Measurements from ENCODE around the gene STMP1.
"Not testable (repeated sequence)": the region's sequence is repeated elsewhere in the genome, so short reads cannot be mapped to it uniquely, and the experiment has no call there.

STMP1 gene

DNA sequence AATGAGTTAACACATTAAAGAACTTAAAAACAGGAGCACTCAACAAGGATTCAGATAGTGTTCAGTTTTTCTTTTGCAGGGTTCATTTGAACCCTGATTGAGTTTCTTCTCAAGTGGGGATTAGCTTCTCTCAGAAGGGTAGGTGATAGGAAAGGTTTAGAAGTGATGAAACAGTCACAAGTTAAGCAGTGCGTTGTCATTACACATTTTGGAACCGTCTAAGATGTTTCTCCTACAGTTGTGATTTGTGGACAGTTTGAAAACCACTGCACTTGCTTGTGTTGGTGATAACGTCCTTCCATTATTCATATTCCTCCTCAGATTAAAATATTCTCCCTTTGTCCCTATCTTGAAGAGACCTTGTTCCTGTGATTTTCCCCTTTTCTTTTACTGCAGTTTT, 2.7 kb downstream of the STMP1 start:
- DNase-seq (ENCODE audit: low spot score), result no peak

DNA sequence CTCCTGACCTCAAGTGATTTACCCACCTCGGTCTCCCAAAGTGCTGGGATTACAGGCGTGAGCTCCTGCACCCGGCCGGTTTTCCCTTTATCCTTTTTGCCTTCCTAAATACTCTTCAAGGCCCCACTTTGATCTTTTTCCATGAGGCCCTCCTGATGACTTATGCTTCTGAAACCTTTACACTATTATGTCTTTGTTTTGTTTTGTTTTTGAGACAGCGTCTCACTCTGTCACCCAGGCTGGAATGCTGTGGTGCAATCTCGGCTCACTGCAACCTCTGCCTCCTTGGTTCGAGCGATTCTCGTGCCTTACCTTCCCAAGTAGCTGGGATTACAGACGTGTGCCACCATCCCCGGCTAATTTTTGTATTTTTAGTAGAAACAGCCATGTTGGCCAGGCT, 3.8 kb downstream of the STMP1 start:
- DNase-seq (ENCODE audit: low spot score), result no peak

GRCh38 chr7:135666846-135667245, 4.5 kb downstream of the STMP1 start:
- DNase-seq (ENCODE audit: low spot score), result no peak

- DNase-seq (ENCODE audit: low spot score), result not testable (repeated sequence)
Observed at GRCh38 chr7:135667626-135668025, 5.3 kb downstream of the STMP1 start.

DNA sequence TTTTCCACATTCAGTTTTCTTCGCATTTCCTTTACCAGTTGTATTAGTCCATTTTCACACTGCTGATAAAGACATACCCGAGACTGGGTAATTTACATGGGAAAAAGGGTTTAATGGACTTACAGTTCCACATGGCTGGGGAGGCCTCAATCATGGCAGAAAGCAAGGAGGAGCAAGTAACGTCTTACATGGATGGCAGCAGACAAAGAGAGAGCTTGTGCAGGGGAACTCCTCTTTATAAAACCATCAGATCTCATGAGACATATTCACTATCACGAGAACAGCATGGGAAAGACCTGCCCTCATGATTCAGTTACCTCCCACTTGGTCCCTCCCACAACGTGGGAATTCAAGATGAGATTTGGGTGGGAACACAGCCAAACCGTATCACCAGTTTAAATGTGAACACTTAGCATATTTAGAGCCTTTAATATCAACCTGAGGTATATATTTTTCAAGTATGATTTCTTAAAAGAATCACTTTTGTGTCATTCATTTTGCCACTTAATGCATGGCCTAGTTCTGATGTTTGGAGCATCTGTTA, 6.6 kb downstream of the STMP1 start:
- DNase-seq (ENCODE audit: low spot score), result not testable (repeated sequence)

DNA sequence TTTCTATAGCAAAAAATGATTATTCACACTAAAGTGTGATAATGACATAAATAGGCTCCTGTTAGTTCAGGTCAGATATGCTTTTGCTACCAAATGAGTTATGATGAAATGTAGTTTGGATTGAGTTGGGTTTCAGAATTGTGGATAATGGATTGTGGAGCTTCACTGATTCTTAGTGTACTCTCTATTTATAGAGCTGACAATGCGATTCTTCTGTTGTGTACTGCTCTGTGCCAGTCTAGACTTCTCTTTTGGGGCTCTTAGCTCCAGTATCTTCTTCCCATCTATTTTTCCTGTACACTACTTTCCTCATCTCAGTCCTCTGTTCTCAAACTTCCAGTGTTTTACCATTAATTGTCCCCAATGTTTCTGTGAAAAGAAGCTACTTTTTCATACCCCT, 7.5 kb downstream of the STMP1 start:
- DNase-seq (ENCODE audit: low spot score), result no peak

- DNase-seq (ENCODE audit: low spot score), result no peak
Observed at GRCh38 chr7:135670179-135670578, 7.9 kb downstream of the STMP1 start.

- DNase-seq (ENCODE audit: low spot score), result no peak
Observed at GRCh38 chr7:135672560-135673359, 10.4 kb downstream of the STMP1 start.

DNA sequence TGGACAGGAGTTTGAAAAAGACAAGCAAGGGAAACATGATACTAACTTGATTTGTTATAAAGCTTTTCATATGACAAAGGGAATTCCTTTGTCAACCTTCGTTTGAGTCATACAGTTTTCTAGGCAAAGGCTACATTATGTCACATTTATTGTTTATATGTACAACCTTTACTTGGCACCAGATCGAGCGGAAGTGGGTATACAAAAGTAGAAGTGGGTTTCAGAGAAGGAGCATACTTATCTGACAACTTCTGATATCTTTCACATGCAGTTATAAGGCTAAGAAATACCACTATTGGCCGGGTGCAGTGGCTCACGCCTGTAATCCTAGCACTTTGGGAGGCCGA, 11.0 kb downstream of the STMP1 start:
- no peak for DNase-seq (ENCODE audit: low spot score)

- no peak for DNase-seq (ENCODE audit: low spot score)
Observed at GRCh38 chr7:135678612-135679575, 16.6 kb downstream of the STMP1 start.

- DNase-seq (ENCODE audit: low spot score), result no peak
Observed at GRCh38 chr7:135681762-135682161, 19.4 kb downstream of the STMP1 start.

- DNase-seq (ENCODE audit: low spot score), result no peak
Observed at GRCh38 chr7:135682191-135682590, 19.9 kb downstream of the STMP1 start.

DNA sequence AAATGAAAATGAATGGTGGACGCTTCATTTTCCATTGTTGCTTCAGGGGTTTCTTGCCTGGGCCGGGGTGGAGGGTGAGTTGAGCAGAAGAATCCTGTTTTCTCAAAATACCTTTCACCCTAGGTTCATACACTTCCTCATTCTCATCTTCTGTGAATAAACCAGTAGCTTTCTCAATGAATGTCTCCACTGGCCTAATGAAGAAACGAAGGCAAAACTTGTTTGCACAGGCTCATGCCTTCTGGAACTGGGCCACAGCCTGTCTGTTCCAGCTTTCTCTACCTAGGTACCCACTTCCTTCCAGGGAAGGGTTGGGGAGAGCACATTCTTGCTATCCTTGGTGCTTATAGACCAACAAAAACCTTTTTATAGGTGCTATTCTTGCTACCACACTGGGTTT, 21.3 kb downstream of the STMP1 start:
- no peak for DNase-seq (ENCODE audit: low spot score)

DNA sequence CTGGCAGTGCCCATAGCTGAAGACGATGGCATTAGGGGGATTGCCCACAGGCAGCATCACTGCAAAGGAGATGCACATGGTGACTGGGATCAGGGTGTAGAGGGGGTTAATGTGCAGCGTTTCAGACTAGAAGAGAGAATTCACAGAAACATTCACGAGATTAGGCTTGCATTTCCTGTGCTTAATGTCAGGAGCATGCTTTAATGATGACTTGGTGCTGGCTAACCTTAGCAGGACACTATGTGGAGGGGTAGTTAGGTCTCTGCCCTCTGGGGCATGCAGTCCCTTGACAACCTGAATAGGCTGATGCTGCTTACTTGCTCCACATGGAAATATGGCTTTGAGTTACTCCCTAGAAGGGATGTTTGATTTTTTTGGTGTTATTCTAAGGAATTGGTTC, 21.8 kb downstream of the STMP1 start:
- no peak for DNase-seq (ENCODE audit: low spot score)

DNA sequence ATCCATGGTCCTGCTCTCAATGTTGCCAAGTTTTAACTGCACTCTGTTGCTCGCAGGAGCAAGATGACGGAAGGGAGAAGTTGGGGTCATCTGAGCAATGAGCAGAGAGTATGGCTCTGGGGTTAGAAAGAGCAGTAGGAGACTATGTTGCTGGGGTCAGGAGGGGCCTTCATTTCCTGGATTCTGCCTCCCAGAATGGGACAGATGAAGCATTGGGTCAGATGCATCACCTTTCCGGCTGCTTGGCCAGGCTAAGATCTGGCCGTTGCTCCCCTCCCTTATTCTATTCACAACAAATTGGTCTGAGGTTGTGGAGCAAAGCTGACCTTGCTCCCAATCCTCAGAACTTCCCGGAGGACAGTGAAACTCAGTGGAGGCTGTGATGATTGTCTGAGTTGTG, 22.4 kb downstream of the STMP1 start:
- no peak for DNase-seq (ENCODE audit: low spot score)

DNA sequence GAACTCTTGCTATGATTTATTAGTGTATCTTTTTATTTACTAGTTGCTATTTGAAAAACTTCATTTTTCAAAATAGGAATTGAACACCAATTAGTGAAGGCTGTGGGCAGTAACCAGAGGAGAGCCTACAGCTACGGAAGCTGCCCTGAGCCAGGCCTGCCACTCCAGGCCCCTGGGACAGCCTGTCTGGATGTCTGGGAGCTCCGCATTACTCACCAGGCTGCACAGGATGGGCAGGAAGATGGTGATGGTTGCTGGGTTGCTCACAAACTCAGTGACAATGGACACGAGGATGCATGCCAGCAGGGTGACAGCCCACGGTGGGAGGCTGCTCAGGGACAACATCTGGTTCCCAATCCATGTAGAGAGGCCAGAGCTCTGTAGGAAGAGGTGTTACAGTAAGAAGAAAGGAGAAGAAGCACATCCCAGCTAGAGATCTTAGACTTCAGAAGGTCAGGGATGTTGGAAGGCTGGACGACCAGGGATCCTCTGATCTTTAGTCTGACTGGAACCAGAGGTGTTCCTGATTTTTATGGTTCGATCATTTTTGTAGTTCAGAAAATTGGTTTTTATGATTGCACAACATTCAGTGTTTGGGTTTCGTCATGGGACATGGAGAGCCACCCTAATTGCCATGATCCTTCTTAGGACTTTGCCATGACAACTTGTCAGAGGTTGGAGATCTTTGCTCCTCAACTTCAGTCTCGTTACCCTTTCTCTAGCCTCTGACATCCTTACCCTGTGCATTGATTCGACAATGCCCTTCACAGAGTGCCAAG, 23.2 kb downstream of the STMP1 start:
- DNase-seq (ENCODE audit: low spot score), result no peak

DNA sequence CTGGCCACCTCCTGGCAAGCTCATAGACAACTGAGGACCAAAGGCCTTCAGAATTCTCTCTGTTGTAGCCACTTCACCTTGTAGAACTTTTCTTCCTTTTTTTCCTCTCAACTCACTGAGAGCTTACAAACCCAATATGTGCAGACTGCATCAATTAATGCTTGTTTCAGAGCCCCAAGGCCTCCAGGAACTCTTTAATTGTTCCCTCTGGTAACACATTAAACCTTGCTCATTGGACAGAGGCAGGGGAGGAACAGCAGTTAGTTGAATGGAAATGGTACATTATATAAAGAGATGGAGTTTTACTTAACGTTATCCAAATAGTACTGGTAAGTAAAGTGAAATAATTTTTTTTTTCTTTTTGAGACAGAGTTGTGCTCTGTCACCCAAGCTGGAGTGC, 25.2 kb downstream of the STMP1 start:
- no peak for DNase-seq (ENCODE audit: low spot score)

- no peak for DNase-seq (ENCODE audit: low spot score)
Observed at GRCh38 chr7:135690566-135690965, 28.3 kb downstream of the STMP1 start.

DNA sequence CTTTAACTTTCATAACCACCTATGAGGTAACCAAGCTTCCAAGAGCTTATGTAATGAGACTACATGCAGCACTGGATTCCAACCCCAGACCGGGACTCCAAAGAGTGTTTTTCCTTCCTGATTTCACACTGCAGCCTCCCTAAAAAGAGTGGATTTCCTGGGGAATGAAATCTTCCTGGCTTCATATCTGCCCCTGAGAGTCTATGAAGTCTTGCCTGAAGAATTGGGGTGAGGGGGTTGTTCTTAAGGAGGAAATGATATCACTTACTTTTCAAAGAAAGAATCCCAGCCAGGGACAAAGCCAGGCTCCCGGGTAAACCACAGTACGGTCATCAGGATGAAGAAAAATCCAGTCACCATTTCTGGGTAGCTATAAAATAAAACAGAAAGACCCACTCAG, 29.7 kb downstream of the STMP1 start:
- DNase-seq (ENCODE audit: low spot score), result no peak

- DNase-seq (ENCODE audit: low spot score), result not testable (repeated sequence)
Observed at GRCh38 chr7:135692606-135693005, 30.3 kb downstream of the STMP1 start.

DNA sequence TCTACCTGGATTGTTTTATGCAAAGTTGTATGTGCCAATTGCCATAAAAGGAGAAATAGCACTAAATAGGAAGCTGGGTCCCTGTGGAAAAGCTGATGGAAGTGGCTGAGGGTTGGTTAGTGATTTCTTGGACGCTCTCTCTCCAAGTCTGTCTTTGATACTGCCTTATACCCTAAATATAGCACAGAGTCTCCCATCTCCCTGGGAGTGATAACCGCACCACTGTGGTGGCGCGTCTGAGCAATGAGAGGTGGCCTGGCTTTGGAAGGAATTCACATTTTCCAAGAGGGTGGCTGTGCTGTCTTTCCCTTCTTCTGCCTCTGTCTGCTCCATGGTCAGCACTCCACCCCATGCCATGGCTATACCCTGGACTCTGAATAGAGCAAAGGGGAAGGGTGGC, 31.2 kb downstream of the STMP1 start:
- no peak for DNase-seq (ENCODE audit: low spot score)
